Measurements from ENCODE around the gene DSCAML1. TPM values are rescaled to one million over a fixed set of nuclear protein-coding genes. Genes with fewer than 3 reads are reported as not detected.

Gene DSCAML1
- total and polyA plus RNA-seq, 10 of the 15 experiments (the other 5 are each of a cell fraction or from before 2014, with no cell fraction given): 0.03 to 0.18 (median 0.06) TPM; not detected in 1

DNA sequence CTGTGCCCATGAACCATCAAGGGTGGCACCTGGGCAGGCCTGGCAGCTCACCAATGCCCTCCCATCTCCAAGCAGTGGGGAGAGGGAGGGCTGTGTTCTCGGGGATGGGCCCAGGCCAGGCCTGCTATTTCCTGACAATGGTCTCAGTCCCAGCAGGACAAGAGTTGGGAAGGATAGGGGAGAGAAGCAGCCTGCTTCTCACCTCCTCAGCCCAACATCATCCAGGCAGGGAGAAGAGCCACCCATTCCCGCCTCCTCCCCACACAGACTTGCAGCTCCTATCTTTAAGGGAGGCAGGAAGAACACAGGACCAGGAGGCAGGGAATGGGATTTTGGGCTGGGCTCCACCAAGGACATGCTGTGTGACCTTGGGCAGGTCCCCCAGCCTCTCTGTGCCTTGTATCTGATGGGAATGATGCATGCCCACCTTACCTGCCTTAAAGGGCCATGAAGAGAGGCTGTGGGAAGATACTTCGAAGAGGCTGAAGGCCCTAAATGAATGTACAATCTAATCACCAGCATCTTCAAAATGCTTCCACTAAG, 108.7 kb downstream of the DSCAML1 start (continued):
- TF ChIP-seq, protein P1, sequence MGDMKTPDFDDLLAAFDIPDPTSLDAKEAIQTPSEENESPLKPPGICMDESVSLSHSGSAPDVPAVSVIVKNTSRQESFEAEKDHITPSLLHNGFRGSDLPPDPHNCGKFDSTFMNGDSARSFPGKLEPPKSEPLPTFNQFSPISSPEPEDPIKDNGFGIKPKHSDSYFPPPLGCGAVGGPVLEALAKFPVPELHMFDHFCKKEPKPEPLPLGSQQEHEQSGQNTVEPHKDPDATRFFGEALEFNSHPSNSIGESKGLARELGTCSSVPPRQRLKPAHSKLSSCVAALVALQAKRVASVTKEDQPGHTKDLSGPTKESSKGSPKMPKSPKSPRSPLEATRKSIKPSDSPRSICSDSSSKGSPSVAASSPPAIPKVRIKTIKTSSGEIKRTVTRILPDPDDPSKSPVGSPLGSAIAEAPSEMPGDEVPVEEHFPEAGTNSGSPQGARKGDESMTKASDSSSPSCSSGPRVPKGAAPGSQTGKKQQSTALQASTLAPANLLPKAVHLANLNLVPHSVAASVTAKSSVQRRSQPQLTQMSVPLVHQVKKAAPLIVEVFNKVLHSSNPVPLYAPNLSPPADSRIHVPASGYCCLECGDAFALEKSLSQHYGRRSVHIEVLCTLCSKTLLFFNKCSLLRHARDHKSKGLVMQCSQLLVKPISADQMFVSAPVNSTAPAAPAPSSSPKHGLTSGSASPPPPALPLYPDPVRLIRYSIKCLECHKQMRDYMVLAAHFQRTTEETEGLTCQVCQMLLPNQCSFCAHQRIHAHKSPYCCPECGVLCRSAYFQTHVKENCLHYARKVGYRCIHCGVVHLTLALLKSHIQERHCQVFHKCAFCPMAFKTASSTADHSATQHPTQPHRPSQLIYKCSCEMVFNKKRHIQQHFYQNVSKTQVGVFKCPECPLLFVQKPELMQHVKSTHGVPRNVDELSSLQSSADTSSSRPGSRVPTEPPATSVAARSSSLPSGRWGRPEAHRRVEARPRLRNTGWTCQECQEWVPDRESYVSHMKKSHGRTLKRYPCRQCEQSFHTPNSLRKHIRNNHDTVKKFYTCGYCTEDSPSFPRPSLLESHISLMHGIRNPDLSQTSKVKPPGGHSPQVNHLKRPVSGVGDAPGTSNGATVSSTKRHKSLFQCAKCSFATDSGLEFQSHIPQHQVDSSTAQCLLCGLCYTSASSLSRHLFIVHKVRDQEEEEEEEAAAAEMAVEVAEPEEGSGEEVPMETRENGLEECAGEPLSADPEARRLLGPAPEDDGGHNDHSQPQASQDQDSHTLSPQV (IDR thresholded peaks at IDR 0.05): no peak
- no peak for TF ChIP-seq BHLHE40 (IDR thresholded peaks at IDR 0.05; ENCODE audit: borderline replicate concordance in 1 of 2, low read depth in 2 of 2, low read length in 1 of 2)
- TF ChIP-seq TCF12 (IDR thresholded peaks at IDR 0.05; ENCODE audit: low read depth, low read length): no peak
- TF ChIP-seq BMI1 (IDR thresholded peaks at IDR 0.05; ENCODE audit: borderline replicate concordance): no peak
- no peak for TF ChIP-seq FOS (IDR thresholded peaks at IDR 0.05; ENCODE audit: borderline replicate concordance, extremely low read depth, insufficient read length)
- TF ChIP-seq, protein P2, sequence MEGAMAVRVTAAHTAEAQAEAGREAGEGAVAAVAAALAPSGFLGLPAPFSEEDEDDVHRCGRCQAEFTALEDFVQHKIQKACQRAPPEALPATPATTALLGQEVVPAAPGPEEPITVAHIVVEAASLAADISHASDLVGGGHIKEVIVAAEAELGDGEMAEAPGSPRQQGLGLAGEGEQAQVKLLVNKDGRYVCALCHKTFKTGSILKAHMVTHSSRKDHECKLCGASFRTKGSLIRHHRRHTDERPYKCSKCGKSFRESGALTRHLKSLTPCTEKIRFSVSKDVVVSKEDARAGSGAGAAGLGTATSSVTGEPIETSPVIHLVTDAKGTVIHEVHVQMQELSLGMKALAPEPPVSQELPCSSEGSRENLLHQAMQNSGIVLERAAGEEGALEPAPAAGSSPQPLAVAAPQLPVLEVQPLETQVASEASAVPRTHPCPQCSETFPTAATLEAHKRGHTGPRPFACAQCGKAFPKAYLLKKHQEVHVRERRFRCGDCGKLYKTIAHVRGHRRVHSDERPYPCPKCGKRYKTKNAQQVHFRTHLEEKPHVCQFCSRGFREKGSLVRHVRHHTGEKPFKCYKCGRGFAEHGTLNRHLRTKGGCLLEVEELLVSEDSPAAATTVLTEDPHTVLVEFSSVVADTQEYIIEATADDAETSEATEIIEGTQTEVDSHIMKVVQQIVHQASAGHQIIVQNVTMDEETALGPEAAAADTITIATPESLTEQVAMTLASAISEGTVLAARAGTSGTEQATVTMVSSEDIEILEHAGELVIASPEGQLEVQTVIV (IDR thresholded peaks at IDR 0.05; ENCODE audit: borderline replicate concordance, partially characterized antibody): no peak
- no peak for TF ChIP-seq ZZZ3 (IDR thresholded peaks at IDR 0.05; ENCODE audit: control insufficient read depth, insufficient read length, low read depth)

Data from GM12878 (cell line).